GM12892 (cell line): ENCODE results near the gene LOXL1.

Experiments
- POLR2A ChIP-seq: IDR thresholded peaks from 2 replicates; pipeline ENCODE4 v1.6.1; 2011; ENCODE audit warnings: low read depth, low read length, control low read depth
- POLR2AphosphoS5 ChIP-seq: IDR thresholded peaks from 2 replicates; pipeline ENCODE4 v1.6.1; 2011; ENCODE audit warnings: low read depth, low read length, control low read depth
- TAF1 ChIP-seq: IDR thresholded peaks from 2 replicates; pipeline ENCODE4 v1.6.1; 2011; ENCODE audit warnings: low read depth, mild to moderate bottlenecking, control low read depth, low read length, borderline replicate concordance

DNA sequence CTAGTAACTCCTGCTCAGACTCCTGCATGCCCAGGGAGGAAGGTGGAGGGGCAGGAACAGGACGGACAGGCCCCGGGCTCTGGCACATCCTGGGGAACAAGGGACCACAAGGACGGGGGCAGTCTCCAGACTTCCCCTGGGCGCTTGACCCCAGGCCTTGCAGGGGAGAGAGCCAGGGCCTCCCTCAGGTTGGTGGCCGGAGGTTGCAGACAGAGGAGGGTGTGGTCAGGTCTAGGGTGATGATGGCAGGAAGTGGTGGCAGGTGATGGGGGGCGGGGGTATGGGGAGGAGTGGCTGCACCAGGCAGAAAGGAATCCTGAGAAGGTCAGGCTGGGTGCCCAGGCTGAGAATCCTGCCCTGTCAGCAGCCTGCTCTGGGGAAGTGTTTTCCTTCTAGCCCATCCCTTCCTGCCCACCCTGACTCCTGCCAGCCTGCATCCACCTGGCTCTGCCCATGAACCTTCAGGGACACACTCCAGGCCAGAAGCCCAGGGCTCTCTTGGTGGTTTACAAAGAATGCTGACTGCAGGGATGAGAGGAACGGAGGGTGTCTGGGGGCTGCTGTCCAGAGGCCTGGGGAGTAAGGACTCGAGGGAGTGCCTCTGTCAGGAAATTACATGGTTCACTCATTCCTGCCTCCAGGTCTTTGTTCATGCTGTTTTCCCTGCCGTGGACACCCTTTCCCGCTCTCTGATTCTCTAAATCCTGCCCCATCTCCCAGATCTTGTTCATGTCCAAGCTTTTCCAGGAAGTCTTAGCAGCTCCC is 15.8 kb downstream of the LOXL1 start:
- no peak for TF ChIP-seq POLR2A
- TF ChIP-seq POLR2AphosphoS5 = no peak
- TF ChIP-seq TAF1 = no peak
